Vagina (tissue), 2 donors: ENCODE measurements around the gene RNF113B. TPM values are rescaled to one million over a fixed set of nuclear protein-coding genes. Genes with fewer than 3 reads are reported as not detected.

Experiments used
- DNase-seq, 2 donors: peaks; one replicate each; pipeline ENCODE4 v3.0.0-alpha.2; 2017; ENCODE audit errors: extremely low spot score in 2 of 2
- H3K27ac ChIP-seq: fragments of 200-600 bp; sonication (generic); one replicate; pipeline ENCODE4 v1.5.1; 2019
- H3K27me3 ChIP-seq: fragments of 200-600 bp; sonication (generic); one replicate; pipeline ENCODE4 v1.5.1; 2019
- H3K36me3 ChIP-seq, 2 donors: fragments of 200-600 bp; sonication (generic); one replicate each; pipeline ENCODE4 v1.5.1; 2017 to 2019
- H3K4me1 ChIP-seq: fragments of 200-600 bp; sonication (generic); one replicate; pipeline ENCODE4 v1.5.1; 2019
- H3K4me3 ChIP-seq, 2 donors: fragments of 200-600 bp; sonication (generic); 1 replicate in 1 of 2; 2 replicates in 1 of 2; pipeline ENCODE4 v1.5.1; 2016 to 2019
- H3K9me3 ChIP-seq: fragments of 200-600 bp; sonication (generic); one replicate; pipeline ENCODE4 v1.5.1; 2019
- CTCF ChIP-seq, 3 experiments: fragments of 450-650 bp in 2 of 3; fragments of 200-600 bp in 1 of 3; sonication (generic) in 1 of 3; IDR thresholded peaks; one replicate each; pipeline ENCODE4 v1.5.1; 2017 to 2019; ENCODE audit warnings: antibody characterized with exemption in 3 of 3, mild to moderate bottlenecking in 2 of 3, moderate library complexity in 2 of 3
- POLR2A ChIP-seq, 2 donors: fragments of 450-650 bp; IDR thresholded peaks; one replicate each; pipeline ENCODE4 v1.6.1; 2017; ENCODE audit warnings: antibody characterized with exemption in 2 of 2, mild to moderate bottlenecking in 2 of 2, moderate library complexity in 2 of 2
- POLR2AphosphoS5 ChIP-seq, 2 donors: sonication (generic); formaldehyde crosslinking; IDR thresholded peaks; one replicate each; pipeline ENCODE4 v1.9.0; 2017; ENCODE audit warnings: antibody characterized with exemption in 2 of 2, mild to moderate bottlenecking in 2 of 2, low read depth in 1 of 2; ENCODE audit not compliant: insufficient read depth in 1 of 2
- intact Hi-C: fragments of 100-400 bp; cut with DNase I; formaldehyde crosslinking; loops from one replicate; pipeline ENCODE4 v1.15.1; 2023
- total RNA-seq: library from RNA; depleted of rRNA; stranded (reverse); fragments of >200 nt; gene quantifications from one replicate; pipeline ENCODE4 v1.2.3, GENCODE V29; 2016

The RNF113B gene
- total RNA-seq, 1 donor from 2014 or later, result not detected

DNA sequence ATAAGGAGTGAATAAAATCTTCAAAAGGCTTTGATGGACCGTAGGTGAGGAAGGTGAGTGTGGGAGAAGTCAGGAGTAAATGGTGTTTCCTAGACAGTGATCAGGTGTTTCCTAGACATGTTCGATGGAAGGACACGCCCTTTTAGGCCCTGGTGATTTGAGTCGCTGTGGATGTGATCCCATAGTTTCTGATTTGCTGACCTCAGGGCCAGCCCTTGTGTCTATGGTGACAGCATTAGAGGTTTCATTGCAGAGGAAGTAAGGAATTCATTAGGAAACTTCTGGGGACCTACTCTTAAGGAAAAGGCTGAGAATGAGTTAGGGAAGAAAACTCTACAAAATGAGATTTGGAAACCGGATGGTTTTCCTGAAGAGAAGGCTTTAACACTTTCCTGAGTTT is 31.5 kb upstream of the RNF113B start:
- Histone ChIP-seq H3K4me3 (no peak overlapping the region), H3K4me1 (peaks cover 19% of the 10 kb centered on the region), H3K36me3 (no peaks in the 10 kb centered on the region), H3K27ac (no peak overlapping the region), H3K9me3 (peaks cover 3% of the 10 kb centered on the region), H3K27me3 (no peaks in the 10 kb centered on the region)
- no peak for DNase-seq
- intact Hi-C loops, result no loop called here
- TF ChIP-seq POLR2A (IDR thresholded peaks at IDR 0.05), result no peak
- TF ChIP-seq CTCF (IDR thresholded peaks at IDR 0.05), result no peak
- no peak for TF ChIP-seq POLR2AphosphoS5 (IDR thresholded peaks at IDR 0.05; ENCODE audit: insufficient read depth in 1 of 2, low read depth in 1 of 2)

- H3K4me1 ChIP-seq, result peaks cover 15% of the 10 kb centered on the region
- H3K27ac ChIP-seq, result no peak overlapping the region
- peaks cover 3% of the 10 kb centered on the region for H3K9me3 ChIP-seq
- no peak for DNase-seq
- no peak overlapping the region for H3K4me3 ChIP-seq
- H3K36me3 ChIP-seq, result no peaks in the 10 kb centered on the region
- H3K27me3 ChIP-seq, result no peaks in the 10 kb centered on the region
- intact Hi-C loops, result no loop called here
- TF ChIP-seq POLR2AphosphoS5 (IDR thresholded peaks at IDR 0.05; ENCODE audit: insufficient read depth in 1 of 2, low read depth in 1 of 2) (no peak), POLR2A (IDR thresholded peaks at IDR 0.05) (no peak), CTCF (IDR thresholded peaks at IDR 0.05) (no peak)
Measured at GRCh38 chr13:98207416-98207815, 30.3 kb upstream of the RNF113B start.

DNA sequence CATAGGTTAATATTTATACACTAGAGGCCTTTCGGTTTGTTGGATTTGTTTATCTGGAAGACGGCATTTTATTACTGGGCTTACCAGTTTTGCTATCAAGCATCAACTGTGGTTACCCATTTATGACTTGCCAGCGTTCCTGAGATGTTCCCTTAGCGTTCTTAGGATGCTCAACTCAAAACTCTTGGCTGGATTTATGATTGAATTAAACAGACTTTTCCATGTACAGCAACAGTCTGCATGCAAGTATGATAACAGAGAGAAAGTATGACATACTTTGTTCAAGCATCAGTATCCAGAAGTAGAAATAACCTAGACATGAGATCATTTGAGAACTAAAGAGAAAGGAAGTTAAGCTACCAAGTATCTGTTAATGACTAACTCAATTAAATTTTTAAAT is 29.9 kb upstream of the RNF113B start:
- DNase-seq, result no peak
- intact Hi-C loops, result no loop called here
- no peak overlapping the region for H3K4me3 ChIP-seq

GRCh38 chr13:98204546-98204945 is 27.5 kb upstream of the RNF113B start:
- intact Hi-C loops, result no loop called here
- H3K9me3 ChIP-seq, result peaks cover 3% of the 10 kb centered on the region
- no peak overlapping the region for H3K4me3 ChIP-seq
- no peak overlapping the region for H3K27ac ChIP-seq
- H3K36me3 ChIP-seq, result no peaks in the 10 kb centered on the region
- peaks cover 15% of the 10 kb centered on the region for H3K4me1 ChIP-seq
- TF ChIP-seq POLR2A (IDR thresholded peaks at IDR 0.05) (no peak), CTCF (IDR thresholded peaks at IDR 0.05) (no peak), POLR2AphosphoS5 (IDR thresholded peaks at IDR 0.05; ENCODE audit: insufficient read depth in 1 of 2, low read depth in 1 of 2) (no peak)
- H3K27me3 ChIP-seq, result no peaks in the 10 kb centered on the region
- no peak for DNase-seq

More for the DNA sequence above, 29.9 kb upstream of the RNF113B start:
- peaks cover 15% of the 10 kb centered on the region for H3K4me1 ChIP-seq
- H3K36me3 ChIP-seq, result no peaks in the 10 kb centered on the region
- H3K9me3 ChIP-seq, result peaks cover 3% of the 10 kb centered on the region
- no peaks in the 10 kb centered on the region for H3K27me3 ChIP-seq
- TF ChIP-seq POLR2AphosphoS5 (IDR thresholded peaks at IDR 0.05; ENCODE audit: insufficient read depth in 1 of 2, low read depth in 1 of 2) (no peak), POLR2A (IDR thresholded peaks at IDR 0.05) (no peak), CTCF (IDR thresholded peaks at IDR 0.05) (no peak)
- no peak overlapping the region for H3K27ac ChIP-seq

DNA sequence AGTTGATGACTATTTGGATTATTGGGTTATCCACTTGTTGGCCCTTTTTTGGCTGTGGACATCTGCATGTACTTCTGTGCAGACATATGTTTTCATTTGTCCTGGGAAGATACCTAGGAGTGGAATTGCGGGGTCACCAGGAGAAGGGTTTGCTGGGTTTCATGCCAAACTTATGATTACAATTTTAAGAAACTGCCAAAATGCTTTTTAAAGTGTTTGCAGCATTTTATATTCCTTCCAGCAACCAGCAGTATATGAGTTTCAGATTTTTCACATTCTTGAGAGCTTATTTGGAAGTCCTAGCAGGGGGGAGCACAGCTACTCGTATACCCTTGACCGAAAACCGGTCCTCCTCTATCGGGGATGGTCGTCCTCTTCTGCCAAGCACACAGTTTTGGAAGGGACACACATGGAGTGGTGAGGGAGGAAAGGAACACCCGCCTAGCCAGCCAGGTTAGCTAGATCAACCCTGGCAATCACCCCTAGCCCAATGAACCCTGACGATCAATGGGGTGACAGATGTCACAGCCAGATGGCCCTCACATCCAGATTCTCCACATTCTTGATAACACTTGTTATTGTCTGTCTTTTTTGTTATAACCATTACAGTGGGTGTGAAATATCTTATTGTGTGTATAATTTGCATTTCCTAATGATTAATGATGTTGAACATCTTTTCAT is 26.7 kb upstream of the RNF113B start:
- no peaks in the 10 kb centered on the region for H3K27me3 ChIP-seq
- intact Hi-C loops, result no loop called here

More for the DNA sequence above, 26.7 kb upstream of the RNF113B start:
- Histone ChIP-seq H3K36me3 (no peaks in the 10 kb centered on the region), H3K9me3 (peaks cover 3% of the 10 kb centered on the region), H3K4me1 (peaks cover 15% of the 10 kb centered on the region), H3K27ac (no peak overlapping the region), H3K4me3 (no peak overlapping the region)
- DNase-seq, result no peak
- no peak for TF ChIP-seq POLR2A (IDR thresholded peaks at IDR 0.05)
- no peak for TF ChIP-seq CTCF (IDR thresholded peaks at IDR 0.05)
- TF ChIP-seq POLR2AphosphoS5 (IDR thresholded peaks at IDR 0.05; ENCODE audit: insufficient read depth in 1 of 2, low read depth in 1 of 2), result no peak
